Neuronal stem cell (in vitro differentiated cells): Measurements from ENCODE around the gene ATP9B.
A peak's percentile ranks its signal among the peaks of the same experiment; 100 is the strongest.

Source experiments
- DNase-seq: peaks from one replicate; pipeline ENCODE4 v3.0.0-alpha.2; 2013; ENCODE audit warnings: low spot score
- H2AFZ ChIP-seq: one replicate; pipeline ENCODE4 v1.6.1; 2013; ENCODE audit warnings: mild to moderate bottlenecking, low read length, inconsistent platforms
- H2AK5ac ChIP-seq: 2 replicates; pipeline ENCODE4 v1.6.1; 2013; ENCODE audit warnings: low read depth, mild to moderate bottlenecking, inconsistent platforms, low read length, moderate library complexity, mixed read lengths
- H2BK120ac ChIP-seq: 2 replicates; pipeline ENCODE4 v1.6.1; 2013; ENCODE audit warnings: low read depth, mild to moderate bottlenecking, inconsistent platforms, low read length, moderate library complexity, mixed read lengths
- H2BK12ac ChIP-seq: one replicate; pipeline ENCODE4 v1.6.1; 2013; ENCODE audit warnings: low read length, inconsistent platforms
- H2BK15ac ChIP-seq: 2 replicates; pipeline ENCODE4 v1.6.1; 2013; ENCODE audit warnings: mild to moderate bottlenecking, low read length, inconsistent platforms, mixed read lengths
- H2BK5ac ChIP-seq: one replicate; pipeline ENCODE4 v1.6.1; 2013; ENCODE audit warnings: inconsistent platforms, mild to moderate bottlenecking, low read length, moderate library complexity
- H3K14ac ChIP-seq: one replicate; pipeline ENCODE4 v1.6.1; 2013; ENCODE audit warnings: low read length, inconsistent platforms
- H3K18ac ChIP-seq: 2 replicates; pipeline ENCODE4 v1.6.1; 2013; ENCODE audit warnings: low read length, inconsistent platforms
- H3K23ac ChIP-seq: 2 replicates; pipeline ENCODE4 v1.6.1; 2013; ENCODE audit warnings: low read depth, mild to moderate bottlenecking, mixed read lengths, low read length, inconsistent platforms; ENCODE audit not compliant: poor library complexity
- H3K27ac ChIP-seq: replicated peaks from 3 replicates; pipeline ENCODE4 v1.5.1; 2013; ENCODE audit warnings: low read length, inconsistent platforms
- H3K27me3 ChIP-seq, 3 experiments: 2 replicates each; pipeline ENCODE4 v1.6.1; 2013; ENCODE audit warnings: low read length in 3 of 3, mild to moderate bottlenecking in 2 of 3, inconsistent platforms in 1 of 3, low read depth in 1 of 3, mixed read lengths in 1 of 3, moderate library complexity in 1 of 3; ENCODE audit not compliant: control insufficient read depth in 3 of 3, insufficient read depth in 3 of 3
- H3K36me3 ChIP-seq, 2 donors: replicated peaks in 1 of 2; 2 replicates each; pipeline ENCODE4 v1.6.1; 2013; ENCODE audit warnings: low read length in 2 of 2; ENCODE audit not compliant: control insufficient read depth in 2 of 2, insufficient read depth in 2 of 2
- H3K4ac ChIP-seq: 2 replicates; pipeline ENCODE4 v1.6.1; 2013; ENCODE audit warnings: inconsistent platforms, mild to moderate bottlenecking, low read length, moderate library complexity
- H3K4me1 ChIP-seq, 2 donors: 1 replicate in 1 of 2; 2 replicates in 1 of 2; pipeline ENCODE4 v1.6.1; 2013; ENCODE audit warnings: low read length in 2 of 2, low read depth in 1 of 2; ENCODE audit not compliant: control insufficient read depth in 2 of 2, insufficient read depth in 1 of 2
- H3K4me2 ChIP-seq: one replicate; pipeline ENCODE4 v1.6.1; 2013; ENCODE audit warnings: mild to moderate bottlenecking, low read length, inconsistent platforms; ENCODE audit not compliant: insufficient read depth, poor library complexity, severe bottlenecking
- H3K4me3 ChIP-seq, 2 donors: 2 replicates each; pipeline ENCODE4 v1.5.1; 2013; ENCODE audit warnings: low read length in 2 of 2, mild to moderate bottlenecking in 2 of 2, inconsistent platforms in 1 of 2, moderate library complexity in 1 of 2
- H3K79me1 ChIP-seq: one replicate; pipeline ENCODE4 v1.6.1; 2013; ENCODE audit warnings: low read depth, mild to moderate bottlenecking, inconsistent platforms, low read length, moderate library complexity
- H3K9ac ChIP-seq: one replicate; pipeline ENCODE4 v1.6.1; 2013; ENCODE audit warnings: mild to moderate bottlenecking, low read depth, low read length, inconsistent platforms; ENCODE audit not compliant: poor library complexity
- H3K9me3 ChIP-seq, 2 donors: replicated peaks in 1 of 2; 2 replicates each; pipeline versions ENCODE3 to v1.6.1; 2013; ENCODE audit warnings: low read length in 2 of 2, mild to moderate bottlenecking in 2 of 2, inconsistent platforms in 1 of 2, low read depth in 1 of 2, mixed read lengths in 1 of 2, moderate library complexity in 1 of 2; ENCODE audit not compliant: control insufficient read depth in 2 of 2, insufficient read depth in 1 of 2
- H4K8ac ChIP-seq: one replicate; pipeline ENCODE4 v1.6.1; 2013; ENCODE audit warnings: low read depth, mild to moderate bottlenecking, inconsistent platforms, low read length, moderate library complexity
- H4K91ac ChIP-seq: one replicate; pipeline ENCODE4 v1.6.1; 2013; ENCODE audit warnings: low read length, low read depth, mild to moderate bottlenecking, inconsistent platforms; ENCODE audit not compliant: poor library complexity
- WGBS, 2 donors: extraction: QIAGEN DNeasy Blood & Tissue Kit; methylation state at CpG; one replicate each; pipeline ENCODE4 v1.1.7; 2013; ENCODE audit warnings: missing lambda C conversion rate in 2 of 2, mixed read lengths in 1 of 2; ENCODE audit not compliant: insufficient read length in 2 of 2, insufficient replicate concordance in 1 of 2; ENCODE audit errors: extremely low coverage in 2 of 2; 5-methylcytosine and 5-hydroxymethylcytosine counted together

The ATP9B gene

GRCh38 chr18:79200546-79201268 lies 131.5 kb downstream of the ATP9B start:
- H3K27me3 ChIP-seq = peaks cover 0 to 3% (median 0%) of the 10 kb centered on the region in 3 experiments
- no peak overlapping the region for H2AFZ ChIP-seq
- no peak overlapping the region for H2AK5ac ChIP-seq
- peak; percentile 30 for DNase-seq
- peaks cover 0 to 2% of the 10 kb centered on the region in 2 donors for H3K9me3 ChIP-seq
- H3K23ac ChIP-seq = no peak overlapping the region
- H3K79me1 ChIP-seq = peaks cover 2% of the 10 kb centered on the region
- WGBS, 2 donors = no CpG with 5 or more reads among the region's 7 CpGs
- H4K91ac ChIP-seq = no peak overlapping the region
- peaks cover 0 to 11% of the 10 kb centered on the region in 2 donors for H3K36me3 ChIP-seq
- peak overlapping the region; percentile 72 for H3K14ac ChIP-seq
- H3K4ac ChIP-seq = no peak overlapping the region
- no peak overlapping the region for H3K4me3 ChIP-seq
- peak overlapping the region; percentile 85 for H2BK120ac ChIP-seq
- no peak overlapping the region for H3K27ac ChIP-seq
- peak overlapping the region; percentile 39 for H3K18ac ChIP-seq
- H2BK12ac ChIP-seq = no peak overlapping the region
- no peak overlapping the region for H3K9ac ChIP-seq
- H3K4me1 ChIP-seq = peaks cover 0 to 6% of the 10 kb centered on the region in 2 donors
- no peak overlapping the region for H2BK5ac ChIP-seq
- H4K8ac ChIP-seq = no peak overlapping the region
- H2BK15ac ChIP-seq = no peak overlapping the region
- H3K4me2 ChIP-seq = no peak overlapping the region

DNA sequence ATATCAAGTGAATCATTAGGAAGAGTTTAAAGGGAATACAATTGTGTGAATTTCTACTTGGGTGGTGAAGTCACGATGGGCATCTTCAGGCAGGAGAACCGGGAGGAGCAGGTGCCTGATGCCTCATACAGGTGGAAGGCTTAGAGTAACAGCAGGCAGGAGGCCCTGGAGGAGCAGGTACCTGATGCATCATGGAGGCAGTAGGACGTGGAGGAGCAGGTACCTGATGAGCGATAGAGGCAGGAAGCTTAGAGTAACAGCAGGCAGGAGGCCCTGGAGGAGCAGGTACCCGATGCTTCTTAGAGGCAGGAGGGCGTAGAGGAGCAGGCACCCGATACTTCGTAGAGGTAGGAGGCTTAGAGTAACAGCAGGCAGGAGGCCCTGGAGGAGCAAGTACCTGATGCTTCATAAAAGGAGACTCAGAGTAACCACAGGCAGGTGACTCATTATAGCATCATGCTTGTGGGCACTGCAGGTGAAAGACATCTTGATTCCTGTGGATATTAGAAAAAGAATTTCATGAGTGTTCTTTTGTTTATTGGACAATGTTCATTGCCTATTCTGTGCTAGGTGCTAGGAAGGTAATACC lies 133.9 kb downstream of the ATP9B start:
- H3K4me2 ChIP-seq = no peak overlapping the region
- no peak overlapping the region for H4K8ac ChIP-seq
- H3K9me3 ChIP-seq = peaks cover 0 to 2% of the 10 kb centered on the region in 2 donors
- H3K36me3 ChIP-seq = peaks cover 9 to 19% of the 10 kb centered on the region in 2 donors
- no peak overlapping the region for H3K9ac ChIP-seq
- DNase-seq = no peak
- H2AFZ ChIP-seq = no peak overlapping the region
- H3K4me1 ChIP-seq = peaks cover 0 to 6% of the 10 kb centered on the region in 2 donors
- H2BK15ac ChIP-seq = no peak overlapping the region
- peaks cover 0 to 3% (median 0%) of the 10 kb centered on the region in 3 experiments for H3K27me3 ChIP-seq
- peaks cover 2% of the 10 kb centered on the region for H3K79me1 ChIP-seq
- H3K27ac ChIP-seq = no peak overlapping the region
- no peak overlapping the region for H2BK5ac ChIP-seq
- H4K91ac ChIP-seq = no peak overlapping the region
- H3K18ac ChIP-seq = no peak overlapping the region
- H2AK5ac ChIP-seq = no peak overlapping the region
- H3K23ac ChIP-seq = no peak overlapping the region
- no peak overlapping the region for H3K4me3 ChIP-seq
- WGBS, 2 donors = no CpG with 5 or more reads among the region's 8 CpGs
- H3K14ac ChIP-seq = no peak overlapping the region
- H2BK12ac ChIP-seq = no peak overlapping the region
- no peak overlapping the region for H3K4ac ChIP-seq
- no peak overlapping the region for H2BK120ac ChIP-seq

GRCh38 chr18:79204889-79205807 lies 136.0 kb downstream of the ATP9B start:
- Histone ChIP-seq H3K27me3 (peaks cover 0 to 3% (median 0%) of the 10 kb centered on the region in 3 experiments), H3K4ac (no peak overlapping the region), H3K27ac (no peak overlapping the region), H3K36me3 (peaks cover 13 to 19% of the 10 kb centered on the region in 2 donors), H4K8ac (no peak overlapping the region), H2BK15ac (no peak overlapping the region), H3K4me3 (no peak overlapping the region), H2BK12ac (no peak overlapping the region), H3K23ac (no peak overlapping the region), H2AK5ac (no peak overlapping the region), H3K9me3 (peaks cover 0 to 2% of the 10 kb centered on the region in 2 donors), H4K91ac (no peak overlapping the region), H3K18ac (no peak overlapping the region), H2BK120ac (no peak overlapping the region), H2AFZ (no peak overlapping the region), H2BK5ac (no peak overlapping the region), H3K4me1 (peaks cover 3 to 6% of the 10 kb centered on the region in 2 donors), H3K79me1 (peaks cover 3% of the 10 kb centered on the region), H3K14ac (no peak overlapping the region), H3K4me2 (no peak overlapping the region), H3K9ac (no peak overlapping the region)
- no peak for DNase-seq
- no CpG with 5 or more reads among the region's 13 CpGs for WGBS, 2 donors
